AG04449 (cell line): Measurements from ENCODE around the gene IL11RA.

Experiments used
- CTCF ChIA-PET: fragments of 350-600 bp; formaldehyde crosslinking; extraction: SDS; loops from one replicate; lab custom pipeline; 2021; ENCODE audit warnings: antibody characterized with exemption; lab: Yijun Ruan, JAX
- POLR2A ChIA-PET: fragments of 400-600, 350-600 bp; formaldehyde crosslinking; extraction: SDS; loops from one replicate; lab custom pipeline; 2020; ENCODE audit warnings: antibody characterized with exemption, inconsistent platforms; lab: Yijun Ruan, JAX
- DNase-seq: peaks from one replicate; pipeline ENCODE4 v3.0.0-alpha.2; 2010; ENCODE audit warnings: low read depth, low spot score
- H3K4me3 ChIP-seq: 2 replicates; pipeline ENCODE4 v1.5.1; 2011; ENCODE audit warnings: low read depth, mild to moderate bottlenecking, control low read depth, low read length
- TF ChIP-seq, protein P1 (sequence below): IDR thresholded peaks from one replicate; pipeline ENCODE4 v1.5.1; 2011; ENCODE audit warnings: mild to moderate bottlenecking, moderate library complexity, low read length, control low read depth, inconsistent platforms; ENCODE audit not compliant: insufficient read depth; ENCODE audit errors: missing control alignments

IL11RA gene

DNA sequence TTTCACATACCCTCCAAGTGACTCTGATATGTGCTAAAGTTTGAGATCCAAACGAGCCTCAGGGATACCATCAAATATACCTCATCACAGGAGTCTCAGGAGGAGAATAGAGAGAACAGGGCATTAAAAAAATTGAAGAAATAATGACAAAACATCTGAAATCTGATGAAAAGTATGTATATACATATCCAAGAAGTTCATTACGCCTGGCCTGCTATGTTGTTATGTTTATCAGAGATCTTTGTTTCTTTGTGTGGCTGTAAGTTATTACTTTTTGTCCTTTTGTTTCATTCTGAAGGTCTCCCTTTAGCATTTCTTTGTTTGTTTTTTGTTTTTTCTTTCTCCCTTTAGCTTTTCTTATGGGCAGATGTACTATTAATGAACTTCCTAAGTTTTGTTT is 41.6 kb downstream of the IL11RA start:
- TF ChIP-seq, protein P1, sequence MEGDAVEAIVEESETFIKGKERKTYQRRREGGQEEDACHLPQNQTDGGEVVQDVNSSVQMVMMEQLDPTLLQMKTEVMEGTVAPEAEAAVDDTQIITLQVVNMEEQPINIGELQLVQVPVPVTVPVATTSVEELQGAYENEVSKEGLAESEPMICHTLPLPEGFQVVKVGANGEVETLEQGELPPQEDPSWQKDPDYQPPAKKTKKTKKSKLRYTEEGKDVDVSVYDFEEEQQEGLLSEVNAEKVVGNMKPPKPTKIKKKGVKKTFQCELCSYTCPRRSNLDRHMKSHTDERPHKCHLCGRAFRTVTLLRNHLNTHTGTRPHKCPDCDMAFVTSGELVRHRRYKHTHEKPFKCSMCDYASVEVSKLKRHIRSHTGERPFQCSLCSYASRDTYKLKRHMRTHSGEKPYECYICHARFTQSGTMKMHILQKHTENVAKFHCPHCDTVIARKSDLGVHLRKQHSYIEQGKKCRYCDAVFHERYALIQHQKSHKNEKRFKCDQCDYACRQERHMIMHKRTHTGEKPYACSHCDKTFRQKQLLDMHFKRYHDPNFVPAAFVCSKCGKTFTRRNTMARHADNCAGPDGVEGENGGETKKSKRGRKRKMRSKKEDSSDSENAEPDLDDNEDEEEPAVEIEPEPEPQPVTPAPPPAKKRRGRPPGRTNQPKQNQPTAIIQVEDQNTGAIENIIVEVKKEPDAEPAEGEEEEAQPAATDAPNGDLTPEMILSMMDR: no peak
- ChIA-PET POLR2A (no interaction called here), CTCF (interaction anchor here (1.2 to 10.0 kb wide), 3 partner anchors 7 to 38 kb away, joined by 3 to 163 read pairs (median 4); no protein-coding TSS in a partner anchor)
- DNase-seq: no peak
- no peak overlapping the region for H3K4me3 ChIP-seq

DNA sequence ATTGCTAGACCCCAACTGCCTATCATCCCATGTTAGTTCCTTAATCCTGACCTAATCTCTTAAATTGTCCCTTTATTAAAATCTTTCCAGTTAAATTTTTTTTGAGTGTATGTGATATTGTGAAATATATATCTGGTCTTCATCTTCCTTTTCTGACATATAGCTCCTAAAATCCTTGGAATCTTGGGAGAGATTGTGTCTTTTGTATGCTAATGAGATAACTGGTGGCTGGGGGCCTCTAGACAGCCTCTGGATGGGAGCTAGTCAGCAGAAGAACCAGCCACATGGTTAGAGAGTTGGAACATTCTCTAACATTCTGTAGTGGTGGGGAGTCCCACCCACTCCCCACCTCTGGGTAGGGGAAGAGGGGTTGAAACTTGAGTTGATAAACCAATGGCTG is 42.8 kb downstream of the IL11RA start:
- no peak for DNase-seq
- TF ChIP-seq, protein P1: no peak
- no peak overlapping the region for H3K4me3 ChIP-seq
- ChIA-PET CTCF (interaction anchor here (1.2 to 10.0 kb wide), 4 partner anchors 6 to 37 kb away, joined by 3 to 163 read pairs (median 4); no protein-coding TSS in a partner anchor), POLR2A (no interaction called here)

DNA sequence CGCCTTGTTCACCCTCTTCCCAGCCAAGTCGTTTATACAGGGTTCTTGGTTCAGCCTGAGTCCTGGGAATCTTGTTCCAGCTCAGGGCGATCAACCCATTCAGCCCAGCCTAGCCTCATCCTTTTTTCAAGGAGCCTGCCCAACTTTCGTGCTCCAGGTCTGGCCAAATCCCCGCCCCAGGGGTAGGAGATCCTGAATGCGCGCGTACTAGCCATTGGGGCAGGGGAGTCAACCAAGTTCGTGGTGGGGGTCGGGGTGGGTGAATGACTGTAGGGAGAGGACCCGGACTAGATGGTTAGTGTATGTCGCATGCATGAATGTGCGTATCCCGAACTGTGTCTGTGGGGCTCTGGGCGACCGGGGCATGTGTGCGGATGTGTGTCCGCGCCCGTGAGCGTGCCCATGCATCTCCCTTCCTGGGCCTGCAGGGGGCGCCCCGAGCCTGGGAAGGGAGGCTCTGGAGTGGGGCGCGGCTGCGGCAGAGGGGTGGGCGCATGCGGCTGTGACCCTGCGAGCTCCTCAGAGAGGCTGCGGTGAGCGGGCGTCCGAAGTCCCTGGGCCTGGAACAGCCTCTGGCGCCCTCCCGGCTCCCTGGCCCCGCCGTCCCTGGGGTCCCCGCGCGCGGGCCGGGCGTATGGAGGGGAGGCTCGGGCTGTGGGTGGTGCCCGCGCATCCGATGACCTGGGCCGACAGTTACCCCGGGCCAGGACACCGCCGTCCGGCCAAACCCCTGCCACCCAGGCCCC is 49.2 kb downstream of the IL11RA start:
- ChIA-PET CTCF (interaction anchor here (0.6 to 8.7 kb wide), 27 partner anchors 11 to 838 kb away, joined by 3 to 163 read pairs (median 6); partner anchors contain the start of genes CCL19, CCL21, DCTN3 and GALT), POLR2A (no interaction called here)
- peak overlapping the region; percentile 62 for H3K4me3 ChIP-seq
- TF ChIP-seq, protein P1: peak; percentile 98
- DNase-seq: no peak

DNA sequence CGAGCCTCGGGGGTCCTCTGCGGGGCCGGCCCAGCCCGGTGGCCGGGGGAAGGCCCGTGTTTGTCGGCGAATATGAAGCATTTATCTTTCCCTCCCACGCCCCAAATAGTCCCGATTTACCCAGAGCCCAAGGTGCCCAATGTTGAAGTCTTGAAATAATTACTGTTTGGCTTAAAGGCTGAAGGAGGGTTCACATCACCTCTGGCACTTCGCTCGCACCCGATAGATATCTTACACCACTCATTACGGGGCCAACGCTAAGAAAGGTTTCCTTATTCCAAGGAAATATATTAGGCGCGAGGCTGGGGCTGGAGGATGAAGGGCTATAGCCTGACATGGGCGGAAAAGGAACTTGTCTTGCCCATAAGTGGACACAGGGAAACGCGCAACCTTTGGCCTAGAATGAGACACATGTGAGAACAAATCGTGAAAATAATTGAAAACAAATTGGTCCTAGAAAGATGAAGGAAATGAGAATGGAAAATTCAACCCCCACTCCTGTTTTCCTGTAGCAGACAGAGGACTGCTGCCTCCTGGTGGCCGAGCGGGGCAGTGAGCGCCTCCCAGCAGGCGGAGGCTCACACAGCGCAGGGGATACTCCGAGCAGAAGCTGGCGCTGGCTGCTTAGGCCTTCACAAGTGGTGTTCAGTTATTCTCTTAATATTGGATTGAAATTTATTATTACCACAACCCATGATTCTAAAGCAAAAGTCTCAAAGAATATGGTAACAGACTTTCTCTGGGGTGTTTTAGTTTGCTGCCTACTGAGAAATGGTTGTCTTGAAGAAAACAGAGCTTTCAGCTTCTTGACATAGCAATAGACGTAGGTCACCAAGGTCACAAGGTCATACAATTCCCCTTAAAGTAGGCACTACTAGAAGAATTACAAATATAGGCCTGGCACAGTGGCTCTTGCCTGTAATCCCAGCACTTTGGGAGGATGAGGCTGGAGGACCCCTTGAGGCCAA is 50.1 kb downstream of the IL11RA start:
- peak overlapping the region; percentile 62 for H3K4me3 ChIP-seq
- peak; percentile 16 for DNase-seq
- TF ChIP-seq, protein P1: peak; percentile 99
- CTCF ChIA-PET: interaction anchor here (0.5 to 8.7 kb wide), 38 partner anchors 12 to 370 kb away, joined by 3 to 163 read pairs (median 4); partner anchors contain the start of genes ARID3C, CCL19, CCL21 and CCL27
- POLR2A ChIA-PET: no interaction called here

DNA sequence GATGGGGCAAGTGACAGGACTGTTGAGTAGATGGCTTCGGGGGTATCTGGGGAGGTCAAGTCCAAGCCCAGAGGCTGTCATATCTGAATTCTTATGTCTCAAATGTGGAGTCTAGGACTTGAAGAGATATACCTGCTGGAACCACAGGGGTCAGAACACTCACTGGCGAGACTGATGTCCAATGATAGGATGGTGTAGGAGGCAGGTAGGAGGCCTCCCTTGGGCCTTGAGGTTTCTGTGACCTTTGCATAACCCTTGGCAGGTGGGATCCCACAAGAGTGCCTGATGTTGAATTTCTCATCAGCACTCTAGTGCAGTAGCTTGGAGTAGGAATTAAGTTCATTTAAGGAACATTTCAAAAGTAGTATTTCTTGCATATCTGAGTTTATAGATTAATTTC is 55.1 kb downstream of the IL11RA start:
- DNase-seq: no peak
- CTCF ChIA-PET: no interaction called here
- POLR2A ChIA-PET: no interaction called here

More for the DNA sequence above, 55.1 kb downstream of the IL11RA start:
- TF ChIP-seq, protein P1: no peak
- no peak overlapping the region for H3K4me3 ChIP-seq
